Measurements from ENCODE around the gene NCAPH2.

- TF ChIP-seq POLR2A (IDR thresholded peaks at IDR 0.05): no peak
- TF ChIP-seq, protein P1, sequence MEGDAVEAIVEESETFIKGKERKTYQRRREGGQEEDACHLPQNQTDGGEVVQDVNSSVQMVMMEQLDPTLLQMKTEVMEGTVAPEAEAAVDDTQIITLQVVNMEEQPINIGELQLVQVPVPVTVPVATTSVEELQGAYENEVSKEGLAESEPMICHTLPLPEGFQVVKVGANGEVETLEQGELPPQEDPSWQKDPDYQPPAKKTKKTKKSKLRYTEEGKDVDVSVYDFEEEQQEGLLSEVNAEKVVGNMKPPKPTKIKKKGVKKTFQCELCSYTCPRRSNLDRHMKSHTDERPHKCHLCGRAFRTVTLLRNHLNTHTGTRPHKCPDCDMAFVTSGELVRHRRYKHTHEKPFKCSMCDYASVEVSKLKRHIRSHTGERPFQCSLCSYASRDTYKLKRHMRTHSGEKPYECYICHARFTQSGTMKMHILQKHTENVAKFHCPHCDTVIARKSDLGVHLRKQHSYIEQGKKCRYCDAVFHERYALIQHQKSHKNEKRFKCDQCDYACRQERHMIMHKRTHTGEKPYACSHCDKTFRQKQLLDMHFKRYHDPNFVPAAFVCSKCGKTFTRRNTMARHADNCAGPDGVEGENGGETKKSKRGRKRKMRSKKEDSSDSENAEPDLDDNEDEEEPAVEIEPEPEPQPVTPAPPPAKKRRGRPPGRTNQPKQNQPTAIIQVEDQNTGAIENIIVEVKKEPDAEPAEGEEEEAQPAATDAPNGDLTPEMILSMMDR (IDR thresholded peaks at IDR 0.05): no peak
Measured at GRCh38 chr22:50460938-50461337, 47.1 kb upstream of the NCAPH2 start.

Data from uterus (tissue), 2 donors.